Epithelial cell of proximal tubule (primary cell): ENCODE data around the gene ANXA7. TPM values are rescaled to one million over a fixed set of nuclear protein-coding genes. Genes with fewer than 3 reads are reported as not detected.
A peak's percentile ranks its signal among the peaks of the same experiment; 100 is the strongest.

Experiments
- DNase-seq: peaks from one replicate; pipeline ENCODE4 v3.0.0-alpha.2; 2011; ENCODE audit warnings: low read depth
- H3K4me3 ChIP-seq: 2 replicates; pipeline ENCODE4 v1.5.1; 2011; ENCODE audit warnings: low read depth, mild to moderate bottlenecking, low read length
- total RNA-seq: library from RNA; depleted of rRNA; stranded (reverse); fragments of >200 nt; gene quantifications from 2 replicates; pipeline ENCODE4 v1.2.3, GENCODE V29; 2015
- TF ChIP-seq, protein P1 (sequence below): conservative IDR thresholded peaks from 2 replicates; pipeline ENCODE4 v1.5.1; 2012; ENCODE audit warnings: low read depth, mild to moderate bottlenecking, low read length

The ANXA7 gene
- total RNA-seq, 1 donor from 2014 or later = 95.9 TPM

DNA sequence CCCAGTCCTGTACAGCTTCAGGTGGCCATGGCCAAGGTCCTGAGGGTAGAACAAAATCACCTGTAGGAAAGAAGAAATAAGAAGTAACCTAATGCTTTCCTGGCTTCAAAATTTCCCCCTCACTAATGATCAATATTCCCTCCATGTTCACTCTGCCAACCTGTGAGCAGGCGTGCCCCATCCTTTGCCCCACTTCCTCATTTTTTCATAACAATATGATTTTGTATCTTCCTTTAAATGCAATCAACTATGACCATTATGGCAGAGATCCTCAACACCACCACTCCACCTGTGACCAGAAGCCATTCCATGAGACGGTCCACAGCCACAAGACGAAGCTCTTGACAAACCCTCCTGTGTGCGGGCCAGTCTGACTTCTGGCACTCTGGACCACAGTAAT lies 12.5 kb upstream of the ANXA7 start:
- DNase-seq = no peak
- TF ChIP-seq, protein P1, sequence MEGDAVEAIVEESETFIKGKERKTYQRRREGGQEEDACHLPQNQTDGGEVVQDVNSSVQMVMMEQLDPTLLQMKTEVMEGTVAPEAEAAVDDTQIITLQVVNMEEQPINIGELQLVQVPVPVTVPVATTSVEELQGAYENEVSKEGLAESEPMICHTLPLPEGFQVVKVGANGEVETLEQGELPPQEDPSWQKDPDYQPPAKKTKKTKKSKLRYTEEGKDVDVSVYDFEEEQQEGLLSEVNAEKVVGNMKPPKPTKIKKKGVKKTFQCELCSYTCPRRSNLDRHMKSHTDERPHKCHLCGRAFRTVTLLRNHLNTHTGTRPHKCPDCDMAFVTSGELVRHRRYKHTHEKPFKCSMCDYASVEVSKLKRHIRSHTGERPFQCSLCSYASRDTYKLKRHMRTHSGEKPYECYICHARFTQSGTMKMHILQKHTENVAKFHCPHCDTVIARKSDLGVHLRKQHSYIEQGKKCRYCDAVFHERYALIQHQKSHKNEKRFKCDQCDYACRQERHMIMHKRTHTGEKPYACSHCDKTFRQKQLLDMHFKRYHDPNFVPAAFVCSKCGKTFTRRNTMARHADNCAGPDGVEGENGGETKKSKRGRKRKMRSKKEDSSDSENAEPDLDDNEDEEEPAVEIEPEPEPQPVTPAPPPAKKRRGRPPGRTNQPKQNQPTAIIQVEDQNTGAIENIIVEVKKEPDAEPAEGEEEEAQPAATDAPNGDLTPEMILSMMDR = no peak
- H3K4me3 ChIP-seq = no peak overlapping the region

DNA sequence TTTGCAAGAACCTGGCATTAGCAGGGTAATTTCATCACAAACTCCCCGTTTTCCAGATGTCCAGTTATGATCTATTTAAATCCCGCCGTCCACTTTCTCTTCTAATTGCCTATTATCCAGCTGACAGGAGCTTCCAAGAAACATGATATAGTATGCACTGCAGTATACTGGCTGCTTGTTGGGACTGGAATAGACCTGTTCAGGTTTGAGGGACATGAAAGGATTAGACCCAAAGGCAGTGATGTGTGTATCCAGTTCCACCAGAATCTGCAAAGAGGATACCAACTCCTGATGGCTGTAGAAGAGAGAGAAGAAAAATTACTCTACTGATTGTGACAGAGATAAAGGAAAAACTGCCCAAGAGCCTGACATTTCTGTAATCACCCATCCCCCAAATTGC lies 10.6 kb upstream of the ANXA7 start:
- TF ChIP-seq, protein P1 = no peak
- no peak overlapping the region for H3K4me3 ChIP-seq
- no peak for DNase-seq

DNA sequence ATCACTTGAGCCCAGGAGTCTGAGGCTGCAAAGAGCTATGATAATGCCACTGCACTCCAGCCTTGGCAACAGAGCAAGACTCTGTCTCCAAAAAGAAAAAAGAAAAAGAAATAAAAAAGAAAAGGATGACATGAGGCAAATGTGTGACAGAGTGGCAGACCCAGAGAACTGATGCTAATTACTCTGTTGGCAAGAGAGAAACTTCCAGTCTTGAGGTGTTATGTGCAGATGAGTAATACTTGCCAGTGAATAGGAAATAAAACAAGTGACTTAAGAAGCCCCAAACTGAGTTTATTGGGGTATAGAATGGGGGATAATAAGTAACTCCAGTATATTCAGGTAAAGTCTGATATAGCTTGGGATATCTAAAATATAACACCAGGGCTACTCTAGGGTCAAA lies 9.5 kb upstream of the ANXA7 start:
- TF ChIP-seq, protein P1 = no peak
- DNase-seq = no peak
- H3K4me3 ChIP-seq = no peak overlapping the region

DNA sequence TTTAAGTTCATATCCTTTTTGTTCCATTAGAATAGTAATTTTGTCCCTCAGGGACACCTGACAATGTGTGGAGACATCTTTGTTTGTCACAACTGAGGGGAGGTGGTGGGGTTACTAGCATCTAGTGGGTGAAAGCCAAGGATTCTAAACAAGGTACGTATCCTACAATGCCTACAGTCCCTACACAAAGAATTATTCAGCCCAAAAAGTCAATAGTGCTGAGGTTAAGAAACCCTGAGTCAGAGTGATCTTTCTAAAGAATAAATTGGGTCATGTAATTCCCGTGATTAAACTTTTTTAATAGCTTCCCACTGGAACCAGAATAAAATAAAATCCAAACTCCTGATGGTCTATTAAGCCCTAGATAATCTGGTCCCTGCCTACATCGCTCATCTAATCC lies 2.7 kb upstream of the ANXA7 start:
- H3K4me3 ChIP-seq = no peak overlapping the region
- DNase-seq = no peak
- TF ChIP-seq, protein P1 = no peak

DNA sequence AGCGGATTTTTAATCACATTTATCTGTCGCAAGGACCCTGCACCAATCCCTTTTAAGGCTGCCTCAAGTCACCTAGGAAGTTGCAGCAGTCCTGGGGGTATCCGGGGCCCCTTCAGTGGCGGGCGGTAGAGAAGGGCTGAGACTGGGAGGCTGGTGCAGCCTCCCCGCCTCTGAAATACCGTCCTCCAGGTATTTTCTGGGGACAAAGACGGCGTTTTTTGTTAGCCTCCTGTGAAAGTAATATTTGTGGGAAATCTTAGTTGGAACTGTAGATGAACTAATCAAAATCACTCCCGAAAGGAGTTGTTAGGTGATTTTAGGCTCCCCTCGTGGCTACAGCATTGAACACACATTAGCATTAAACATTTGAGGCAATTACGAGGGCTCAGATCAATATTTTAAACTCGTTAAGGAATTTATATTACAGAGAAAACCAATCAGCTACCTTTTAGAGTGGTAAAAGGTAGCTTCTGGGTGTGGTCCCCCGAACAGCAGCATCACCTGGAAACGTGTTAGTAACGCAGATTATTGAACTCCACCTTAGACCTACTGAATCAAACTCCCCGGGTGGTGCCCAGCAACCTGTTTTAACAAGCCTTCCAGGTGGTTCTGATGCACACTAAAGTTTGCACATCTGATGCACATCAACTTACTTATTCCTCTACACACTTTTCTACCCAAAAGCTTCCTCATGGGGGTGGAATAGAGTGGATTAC lies 530 bp upstream of the ANXA7 start:
- no peak for DNase-seq
- H3K4me3 ChIP-seq = peak overlapping the region; percentile 76
- TF ChIP-seq, protein P1 = no peak

DNA sequence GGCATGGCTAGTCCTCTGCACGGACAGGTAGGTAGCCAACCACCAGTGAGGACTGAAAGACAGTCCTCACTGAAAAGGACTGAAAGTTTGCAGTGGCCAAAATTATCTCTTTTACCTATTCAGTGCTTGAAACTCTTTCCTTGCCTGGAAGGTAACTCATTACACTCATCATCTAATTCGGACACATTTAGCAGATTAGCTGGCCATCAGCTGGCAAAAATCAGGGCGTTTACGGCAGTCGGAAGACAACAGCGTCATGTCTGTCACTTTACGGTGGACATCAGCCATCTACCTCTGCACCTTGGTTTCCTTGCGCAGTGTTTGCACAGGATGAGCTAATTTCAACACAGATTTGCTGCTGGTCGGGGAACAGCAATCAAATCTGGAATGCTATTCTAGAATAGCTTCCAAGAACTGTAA lies 740 bp downstream of the ANXA7 start:
- peak overlapping the region; percentile 76 for H3K4me3 ChIP-seq
- TF ChIP-seq, protein P1 = no peak
- DNase-seq = no peak

DNA sequence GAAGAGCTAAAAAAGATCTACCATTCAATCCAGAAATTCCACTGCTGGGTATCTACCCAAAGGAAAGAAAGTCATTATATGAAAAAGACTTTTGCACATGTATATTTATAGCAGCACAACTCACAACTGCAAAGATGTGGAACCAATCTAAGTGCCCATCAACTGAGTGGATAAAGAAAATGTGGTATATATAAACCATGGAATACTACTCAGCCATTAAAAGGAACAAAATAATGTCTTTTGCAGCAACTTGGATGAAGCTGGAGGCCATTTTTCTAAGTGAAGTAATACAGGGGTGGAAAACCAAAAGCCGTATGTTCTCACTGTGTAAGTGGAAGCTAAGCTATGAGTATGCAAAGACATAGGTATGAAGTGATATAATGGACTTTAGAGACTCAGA lies 3.0 kb downstream of the ANXA7 start:
- H3K4me3 ChIP-seq = no peak overlapping the region
- DNase-seq = no peak
- TF ChIP-seq, protein P1 = no peak
